Adipose tissue (tissue), 3 donors: ENCODE results near the gene CSNK1D. TPM values are rescaled to one million over a fixed set of nuclear protein-coding genes. Genes with fewer than 3 reads are reported as not detected.

Source experiments
- H3K27ac ChIP-seq: one replicate; pipeline ENCODE4 v1.5.1; 2013; ENCODE audit warnings: low read depth, low read length
- WGBS, 3 donors: extraction: QIAGEN DNeasy Blood & Tissue Kit; methylation state at CpG; one replicate each; pipeline ENCODE4 v1.1.7; 2013; 5-methylcytosine and 5-hydroxymethylcytosine counted together
- polyA plus RNA-seq, 3 donors: library from polyadenylated mRNA; stranded (reverse); fragments of 200-250 nt; gene quantifications; one replicate each; pipeline ENCODE4 v1.2.3, GENCODE V29; 2013
- donor health status: healthy with polysubstance abuse.
- donor health status: Bipolar disorder and iron deficiency.
- donor health status: healthy.

CSNK1D gene
- polyA plus RNA-seq, 3 donors: 69.1 to 113 (median 90.8) TPM

- 59 to 77% (median 69%) methylated on average over 22 of the region's 22 CpGs for WGBS, 3 donors
- no peak overlapping the region for H3K27ac ChIP-seq
These were observed 8.2 kb upstream of the CSNK1D start for GRCh38 chr17:82281502-82282238.

- H3K27ac ChIP-seq: no peak overlapping the region
- WGBS, 3 donors: 70 to 77% (median 71%) methylated on average over 7 of the region's 7 CpGs
These were observed 7.6 kb upstream of the CSNK1D start for GRCh38 chr17:82281076-82281475.

GRCh38 chr17:82280537-82280936 lies 7.0 kb upstream of the CSNK1D start:
- H3K27ac ChIP-seq: no peak overlapping the region
- 92 to 98% (median 95%) methylated on average over 8 of the region's 8 CpGs for WGBS, 3 donors

GRCh38 chr17:82278786-82279391 lies 5.4 kb upstream of the CSNK1D start:
- H3K27ac ChIP-seq: no peak overlapping the region
- 53 to 76% (median 73%) methylated on average over 16 of the region's 16 CpGs for WGBS, 3 donors

- WGBS, 3 donors: 67 to 84% (median 82%) methylated on average over 9 of the region's 9 CpGs
These were observed 4.8 kb upstream of the CSNK1D start for GRCh38 chr17:82278308-82278707.

GRCh38 chr17:82277851-82278250 lies 4.4 kb upstream of the CSNK1D start:
- H3K27ac ChIP-seq: no peak overlapping the region
- 58 to 81% (median 80%) methylated on average over 12 of the region's 12 CpGs for WGBS, 3 donors

More at GRCh38 chr17:82278308-82278707, 4.8 kb upstream of the CSNK1D start:
- no peak overlapping the region for H3K27ac ChIP-seq

- H3K27ac ChIP-seq: no peak overlapping the region
- 80 to 96% (median 86%) methylated on average over 5 of the region's 5 CpGs for WGBS, 3 donors
These were observed 3.4 kb upstream of the CSNK1D start for GRCh38 chr17:82276938-82277337.

GRCh38 chr17:82275326-82275725 lies 1.8 kb upstream of the CSNK1D start:
- 94 to 95% (median 95%) methylated on average over 14 of the region's 14 CpGs for WGBS, 3 donors
- no peak overlapping the region for H3K27ac ChIP-seq

GRCh38 chr17:82274134-82275020 lies 877 bp upstream of the CSNK1D start:
- 53 to 76% (median 72%) methylated on average over 27 of the region's 27 CpGs for WGBS, 3 donors
- no peak overlapping the region for H3K27ac ChIP-seq

- 1% methylated on average over 29 to 57 of the region's 57 CpGs for WGBS, 3 donors
- H3K27ac ChIP-seq: peak overlapping the region; percentile 98
These were observed 789 bp downstream of the CSNK1D start for GRCh38 chr17:82272495-82273326.

- WGBS, 3 donors: 62 to 88% (median 78%) methylated on average over 6 of the region's 6 CpGs
- H3K27ac ChIP-seq: no peak overlapping the region
These were observed 2.1 kb downstream of the CSNK1D start for GRCh38 chr17:82271401-82271800.

- no peak overlapping the region for H3K27ac ChIP-seq
- 82 to 87% (median 83%) methylated on average over 12 of the region's 12 CpGs for WGBS, 3 donors
These were observed 2.8 kb downstream of the CSNK1D start for GRCh38 chr17:82270651-82271050.

- no peak overlapping the region for H3K27ac ChIP-seq
- WGBS, 3 donors: 54 to 82% (median 74%) methylated on average over 13 of the region's 13 CpGs
These were observed 3.5 kb downstream of the CSNK1D start for GRCh38 chr17:82269882-82270500.

- WGBS, 3 donors: 48 to 72% (median 70%) methylated on average over 10 of the region's 10 CpGs
- H3K27ac ChIP-seq: no peak overlapping the region
These were observed 4.2 kb downstream of the CSNK1D start for GRCh38 chr17:82269138-82269881.

- H3K27ac ChIP-seq: no peak overlapping the region
- WGBS, 3 donors: 16 to 39% (median 39%) methylated on average over 21 of the region's 21 CpGs
These were observed 5.7 kb downstream of the CSNK1D start for GRCh38 chr17:82267575-82268379.

- H3K27ac ChIP-seq: no peak overlapping the region
- WGBS, 3 donors: 85 to 87% (median 86%) methylated on average over 10 of the region's 10 CpGs
These were observed 7.4 kb downstream of the CSNK1D start for GRCh38 chr17:82266142-82266541.
